ENCODE data around the gene COL1A1.

The COL1A1 gene

GRCh38 chr17:50199803-50200456 is 1.5 kb downstream of the COL1A1 start:
- DNase-seq, result peak; percentile 62 to 71 (median 68)

GRCh38 chr17:50199211-50199802 is 2.1 kb downstream of the COL1A1 start:
- DNase-seq, result no peak

GRCh38 chr17:50198026-50198669 is 3.3 kb downstream of the COL1A1 start:
- DNase-seq, result peak in 5 of 6 experiments; percentile 27 to 49 (median 32)

- DNase-seq, result no peak
Measured at GRCh38 chr17:50196826-50197225, 4.6 kb downstream of the COL1A1 start.

GRCh38 chr17:50196036-50196435 is 5.4 kb downstream of the COL1A1 start:
- DNase-seq, result no peak

GRCh38 chr17:50194934-50195865 is 6.2 kb downstream of the COL1A1 start:
- DNase-seq, result no peak

- no peak for DNase-seq
Measured at GRCh38 chr17:50194140-50194933, 7.1 kb downstream of the COL1A1 start.

- no peak for DNase-seq
Measured at GRCh38 chr17:50192618-50193291, 8.7 kb downstream of the COL1A1 start.

- no peak for DNase-seq
Measured at GRCh38 chr17:50192144-50192617, 9.2 kb downstream of the COL1A1 start.

- DNase-seq, result no peak
Measured at GRCh38 chr17:50191359-50192143, 9.9 kb downstream of the COL1A1 start.

- DNase-seq, result no peak
Measured at GRCh38 chr17:50190603-50191358, 10.7 kb downstream of the COL1A1 start.

GRCh38 chr17:50190293-50190602 is 11.2 kb downstream of the COL1A1 start:
- DNase-seq, result no peak

- DNase-seq, result no peak
Measured at GRCh38 chr17:50189550-50190292, 11.7 kb downstream of the COL1A1 start.

- no peak for DNase-seq
Measured at GRCh38 chr17:50188921-50189549, 12.4 kb downstream of the COL1A1 start.

- no peak for DNase-seq
Measured at GRCh38 chr17:50188531-50188920, 12.9 kb downstream of the COL1A1 start.

GRCh38 chr17:50187751-50188530 is 13.5 kb downstream of the COL1A1 start:
- DNase-seq, result no peak

GRCh38 chr17:50187394-50187725 is 14.1 kb downstream of the COL1A1 start:
- DNase-seq, result no peak
